ENCODE data around the gene RGS10.

The RGS10 gene

GRCh38 chr10:119517235-119518141 is 25.0 kb downstream of the RGS10 start:
- DNase-seq, result peak; percentile 10

GRCh38 chr10:119516381-119517234 is 25.9 kb downstream of the RGS10 start:
- peak; percentile 47 for DNase-seq

- DNase-seq, result no peak
These were observed 26.9 kb downstream of the RGS10 start for GRCh38 chr10:119515511-119516045.

- DNase-seq, result no peak
These were observed 27.7 kb downstream of the RGS10 start for GRCh38 chr10:119514819-119515218.

- DNase-seq, result no peak
These were observed 30.5 kb downstream of the RGS10 start for GRCh38 chr10:119511828-119512515.

- no peak for DNase-seq
These were observed 32.5 kb downstream of the RGS10 start for GRCh38 chr10:119509909-119510451.

GRCh38 chr10:119507115-119507514 is 35.4 kb downstream of the RGS10 start:
- no peak for DNase-seq

- no peak for DNase-seq
These were observed 36.8 kb downstream of the RGS10 start for GRCh38 chr10:119505588-119506315.

GRCh38 chr10:119505131-119505551 is 37.4 kb downstream of the RGS10 start:
- DNase-seq, result peak; percentile 4

GRCh38 chr10:119504651-119505050 is 37.9 kb downstream of the RGS10 start:
- no peak for DNase-seq

- DNase-seq, result no peak
These were observed 38.7 kb downstream of the RGS10 start for GRCh38 chr10:119503821-119504220.

- no peak for DNase-seq
These were observed 39.8 kb downstream of the RGS10 start for GRCh38 chr10:119502618-119503155.

- peak; percentile 72 for DNase-seq
These were observed 40.3 kb downstream of the RGS10 start for GRCh38 chr10:119502209-119502608.

- DNase-seq, result no peak
These were observed 40.8 kb downstream of the RGS10 start for GRCh38 chr10:119501690-119502089.

GRCh38 chr10:119500821-119501220 is 41.7 kb downstream of the RGS10 start:
- no peak for DNase-seq

- no peak for DNase-seq
These were observed 42.3 kb downstream of the RGS10 start for GRCh38 chr10:119500123-119500795.

- no peak for DNase-seq
These were observed 42.9 kb downstream of the RGS10 start for GRCh38 chr10:119499677-119500002.

GRCh38 chr10:119498889-119499676 is 43.4 kb downstream of the RGS10 start:
- DNase-seq, result peak; percentile 7

- DNase-seq, result no peak
These were observed 45.3 kb downstream of the RGS10 start for GRCh38 chr10:119497243-119497642.

GRCh38 chr10:119496273-119496672 is 46.2 kb downstream of the RGS10 start:
- no peak for DNase-seq

All from effector CD8-positive, alpha-beta T cell (primary cell).